B cell (primary cell): ENCODE results near the gene CYP2S1. TPM values are rescaled to one million over a fixed set of nuclear protein-coding genes. Genes with fewer than 3 reads are reported as not detected.

Experiments used
- ATAC-seq: fragments of 200-7000 bp; cut with Tn5 transposase; one replicate; pipeline ENCODE4 v1.10.0; 2021; ENCODE audit warnings: low read depth, mild to moderate bottlenecking, moderate number of reproducible peaks, moderate library complexity
- CTCF ChIA-PET: fragments of 350-600 bp; sonication (Branson Sonifier 250); formaldehyde crosslinking; loops from one replicate; lab custom pipeline; 2021; ENCODE audit warnings: antibody characterized with exemption, inconsistent platforms; lab: Charles Lee
- POLR2A ChIA-PET: fragments of 350-600 bp; sonication (Branson Sonifier 250); formaldehyde crosslinking; loops from one replicate; lab custom pipeline; 2021; ENCODE audit warnings: antibody characterized with exemption; lab: Charles Lee
- DNase-seq: peaks from one replicate; pipeline ENCODE4 v3.0.0; 2013
- H2AFZ ChIP-seq: 2 replicates; pipeline ENCODE4 v1.6.1; 2012; ENCODE audit warnings: mild to moderate bottlenecking, low read depth, low read length; ENCODE audit not compliant: insufficient read depth, poor library complexity, severe bottlenecking
- H3K27ac ChIP-seq, 2 donors: 1 replicate in 1 of 2; 2 replicates in 1 of 2; pipeline ENCODE4 v1.5.1; 2012 to 2013; ENCODE audit warnings: low read length in 2 of 2, mild to moderate bottlenecking in 2 of 2, moderate library complexity in 1 of 2
- H3K27me3 ChIP-seq, 4 experiments: fragments of 200-600 bp in 1 of 4; sonication (generic) in 1 of 4; replicated peaks in 1 of 4; 1 replicate in 2 of 4; 2 replicates in 2 of 4; pipeline versions ENCODE4 v1.6.1 to v1.7.0; 2013 to 2016; ENCODE audit warnings: low read length in 3 of 4, mild to moderate bottlenecking in 2 of 4, mixed read lengths in 1 of 4, moderate library complexity in 1 of 4; ENCODE audit not compliant: insufficient read depth in 4 of 4, control insufficient read depth in 3 of 4; ENCODE audit errors: control extremely low read depth in 1 of 4
- H3K36me3 ChIP-seq, 2 experiments: replicated peaks in 1 of 2; 1 replicate in 1 of 2; 2 replicates in 1 of 2; pipeline versions ENCODE4 v1.6.1 to v1.7.1; 2013; ENCODE audit warnings: low read length in 1 of 2; ENCODE audit not compliant: insufficient read depth in 2 of 2, control insufficient read depth in 1 of 2; ENCODE audit errors: control extremely low read depth in 1 of 2, extremely low read depth in 1 of 2
- H3K4me1 ChIP-seq, 2 donors: fragments of 200-600 bp in 1 of 2; sonication (generic) in 1 of 2; 1 replicate in 1 of 2; 2 replicates in 1 of 2; pipeline versions ENCODE4 v1.5.1 to v1.6.1; 2013 to 2017; ENCODE audit warnings: low read length in 2 of 2; ENCODE audit not compliant: control insufficient read depth in 2 of 2, insufficient read depth in 2 of 2
- H3K4me2 ChIP-seq: replicated peaks from 2 replicates; pipeline ENCODE3; 2012; ENCODE audit warnings: mild to moderate bottlenecking, low read depth, low read length; ENCODE audit not compliant: poor library complexity, severe bottlenecking
- H3K4me3 ChIP-seq, 5 experiments: fragments of 200-600 bp in 1 of 5; sonication (generic) in 1 of 5; 1 replicate in 3 of 5; 2 replicates in 2 of 5; pipeline versions ENCODE4 v1.5.1 to v1.7.0; 2011 to 2016; ENCODE audit warnings: low read length in 4 of 5, mild to moderate bottlenecking in 4 of 5, low read depth in 2 of 5, control low read depth in 1 of 5, moderate library complexity in 1 of 5; ENCODE audit not compliant: insufficient read depth in 1 of 5; ENCODE audit errors: control extremely low read depth in 1 of 5, extremely low read depth in 1 of 5
- H3K79me2 ChIP-seq: fragments of 200-600 bp; sonication (generic); one replicate; pipeline ENCODE4 v1.6.0; 2016; ENCODE audit warnings: low read length; ENCODE audit not compliant: control insufficient read depth, insufficient read depth
- H3K9ac ChIP-seq: fragments of 200-600 bp; sonication (generic); 2 replicates; pipeline ENCODE4 v1.6.1; 2017; ENCODE audit warnings: mild to moderate bottlenecking, low read length, moderate library complexity
- H3K9me3 ChIP-seq, 3 donors: one replicate each; pipeline versions ENCODE4 v1.6.1 to v1.7.1; 2013; ENCODE audit warnings: low read length in 2 of 3; ENCODE audit not compliant: control insufficient read depth in 2 of 3, insufficient read depth in 1 of 3; ENCODE audit errors: control extremely low read depth in 1 of 3
- H4K20me1 ChIP-seq: 2 replicates; pipeline ENCODE4 v1.6.0; 2012; ENCODE audit warnings: mild to moderate bottlenecking, low read length; ENCODE audit not compliant: insufficient read depth, control insufficient read depth, poor library complexity, severe bottlenecking
- H3K27ac Mint-ChIP-seq: one replicate; pipeline ENCODE4 v1.8.0; 2021; ENCODE audit warnings: mixed read lengths
- H3K27me3 Mint-ChIP-seq: one replicate; pipeline ENCODE4 v1.8.0; 2021; ENCODE audit warnings: mixed read lengths
- H3K4me1 Mint-ChIP-seq: one replicate; pipeline ENCODE4 v1.8.0; 2021; ENCODE audit warnings: mixed read lengths
- H3K4me3 Mint-ChIP-seq: one replicate; pipeline ENCODE4 v1.8.0; 2021; ENCODE audit warnings: mixed read lengths
- H3K9me3 Mint-ChIP-seq: one replicate; pipeline ENCODE4 v1.8.0; 2022; ENCODE audit warnings: mixed read lengths; ENCODE audit not compliant: insufficient read depth
- CTCF ChIP-seq: fragments of 200-600 bp; IDR thresholded peaks from one replicate; pipeline ENCODE4 v1.8.0; 2022; ENCODE audit warnings: antibody characterized with exemption, mild to moderate bottlenecking
- EZH2 ChIP-seq: IDR thresholded peaks from 2 replicates; pipeline ENCODE4 v1.6.1; 2012; ENCODE audit warnings: borderline replicate concordance, low read depth, mild to moderate bottlenecking, moderate library complexity, low read length; ENCODE audit not compliant: insufficient read depth, poor library complexity, severe bottlenecking
- WGBS: methylation state at CpG from one replicate; pipeline ENCODE4 v1.1.5; 2013; ENCODE audit warnings: missing lambda C conversion rate; ENCODE audit not compliant: insufficient coverage; 5-methylcytosine and 5-hydroxymethylcytosine counted together
- intact Hi-C: fragments of 100-400 bp; cut with micrococcal nuclease; formaldehyde crosslinking; loops from one replicate; pipeline ENCODE4 v1.10.0; 2022
- polyA plus RNA-seq: library from polyadenylated mRNA; depleted of rRNA; stranded (reverse); fragments of >200 nt; gene quantifications from 2 replicates; pipeline ENCODE4 v1.2.3, GENCODE V29; 2012
- total RNA-seq, 2 donors: library from RNA; stranded (reverse); fragments of 120-200 nt in 1 of 2; gene quantifications; 1 replicate in 1 of 2; 2 replicates in 1 of 2; pipeline versions ENCODE4 v1.2.3 to v1.2.4, GENCODE V29; 2013 to 2022

Gene CYP2S1
- total and polyA plus RNA-seq, 2 donors (not counting 1 experiment from before 2014, with no cell fraction given) = 0.09 TPM; not detected in 1

GRCh38 chr19:41206456-41206855 is 13.4 kb downstream of the CYP2S1 start:
- CTCF ChIA-PET = interaction anchor here (0.6 to 7.5 kb wide), 4 partner anchors 53 to 146 kb away, joined by 3 to 89 read pairs (median 26); no protein-coding TSS in a partner anchor
- Histone ChIP-seq H4K20me1 (no peaks in the 10 kb centered on the region), H3K27me3 (no peaks in the 10 kb centered on the region), H3K4me2 (no peak overlapping the region), H2AFZ (no peak overlapping the region), H3K36me3 (no peaks in the 10 kb centered on the region), H3K27ac (no peak overlapping the region), H3K79me2 (no peaks in the 10 kb centered on the region), H3K9ac (no peak overlapping the region), H3K9me3 (no peaks in the 10 kb centered on the region), H3K4me1 (no peaks in the 10 kb centered on the region), H3K4me3 (no peak overlapping the region)
- no peaks in the 10 kb centered on the region for H3K9me3 Mint-ChIP-seq
- no peak overlapping the region for H3K4me3 Mint-ChIP-seq
- H3K27me3 Mint-ChIP-seq = no peaks in the 10 kb centered on the region
- WGBS = 84% methylated on average over 9 of the region's 9 CpGs
- TF ChIP-seq EZH2 (no peak), CTCF (no peak)
- no peak for ATAC-seq
- no peaks in the 10 kb centered on the region for H3K4me1 Mint-ChIP-seq
- H3K27ac Mint-ChIP-seq = no peak overlapping the region
- intact Hi-C loops = no loop called here
- DNase-seq = no peak
- POLR2A ChIA-PET = no interaction called here

DNA sequence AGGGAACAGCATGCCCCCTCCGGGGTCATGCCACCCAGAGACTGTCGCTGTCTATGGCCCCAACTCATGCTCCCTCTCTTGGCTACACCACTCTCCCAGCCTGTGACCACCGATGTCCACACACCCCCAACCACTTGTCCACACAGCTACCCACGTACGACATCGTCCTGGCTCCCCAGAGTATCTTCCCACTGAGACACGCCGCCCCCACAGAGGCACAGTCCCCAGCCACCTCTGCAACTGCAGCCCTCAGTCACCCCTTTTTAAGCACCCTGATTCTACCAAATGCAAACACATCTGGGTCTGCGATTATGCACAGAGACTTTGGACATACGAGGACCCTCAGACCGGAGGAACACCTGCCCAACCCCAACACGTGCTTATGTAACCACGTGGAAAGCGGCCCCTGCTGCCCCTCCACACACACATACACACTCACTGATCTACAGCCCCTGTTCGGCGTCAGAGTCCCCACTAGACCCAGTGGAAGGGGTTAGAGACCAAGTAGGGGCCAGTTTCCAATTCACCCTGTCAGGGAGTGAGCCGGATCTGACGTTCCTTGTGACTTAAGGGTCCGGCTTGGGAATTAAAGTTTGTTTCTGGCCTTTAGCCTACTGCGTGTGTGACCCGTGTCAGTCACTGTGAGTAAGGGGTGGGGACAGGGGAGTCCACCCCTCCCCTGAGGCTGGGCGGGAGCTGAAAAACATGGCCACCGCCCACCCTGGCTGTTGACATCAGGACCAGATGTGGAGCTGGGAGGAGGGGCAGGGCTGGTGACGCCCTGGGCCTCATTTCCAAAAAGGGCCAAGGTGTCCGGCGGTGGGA is 14.1 kb downstream of the CYP2S1 start:
- Mint-ChIP-seq H3K27ac (no peak overlapping the region), H3K9me3 (no peaks in the 10 kb centered on the region), H3K27me3 (no peaks in the 10 kb centered on the region), H3K4me1 (no peaks in the 10 kb centered on the region), H3K4me3 (no peak overlapping the region)
- ATAC-seq = no peak
- POLR2A ChIA-PET = no interaction called here
- Histone ChIP-seq H3K9ac (no peak overlapping the region), H3K27me3 (no peaks in the 10 kb centered on the region), H3K36me3 (no peaks in the 10 kb centered on the region), H3K79me2 (no peaks in the 10 kb centered on the region), H3K4me2 (no peak overlapping the region), H3K4me3 (no peak overlapping the region), H4K20me1 (no peaks in the 10 kb centered on the region), H3K4me1 (no peaks in the 10 kb centered on the region), H3K27ac (no peak overlapping the region), H2AFZ (no peak overlapping the region), H3K9me3 (no peaks in the 10 kb centered on the region)
- TF ChIP-seq EZH2 (no peak), CTCF (no peak)
- intact Hi-C loops = no loop called here
- no peak for DNase-seq
- CTCF ChIA-PET = interaction anchor here (0.6 to 7.5 kb wide), 5 partner anchors 52 to 364 kb away, joined by 3 to 89 read pairs (median 4); no protein-coding TSS in a partner anchor
- 90% methylated on average over 26 of the region's 26 CpGs for WGBS
